ENCODE results near the gene SPATA25.

Gene SPATA25

GRCh38 chr20:45863543-45864470, 23.6 kb downstream of the SPATA25 start:
- no peaks in the 10 kb centered on the region for H3K9me3 ChIP-seq (ENCODE audit: control insufficient read depth, low read length)
- no peaks in the 10 kb centered on the region for H3K4me1 ChIP-seq (ENCODE audit: control insufficient read depth, insufficient read depth, low read length)
- 89 to 91% methylated on average over 7 of the region's 7 CpGs for WGBS, 2 experiments
- no peak overlapping the region for H3K27ac ChIP-seq (ENCODE audit: insufficient read depth, low read depth, low read length, poor library complexity, severe bottlenecking)
- H3K4me3 ChIP-seq (ENCODE audit: insufficient read depth, low read depth, low read length): no peak overlapping the region
- H3K36me3 ChIP-seq (ENCODE audit: control insufficient read depth, insufficient read depth, low read length): no peaks in the 10 kb centered on the region
- H3K27me3 ChIP-seq (ENCODE audit: control insufficient read depth, insufficient read depth, low read length, poor library complexity, severe bottlenecking): no peaks in the 10 kb centered on the region

DNA sequence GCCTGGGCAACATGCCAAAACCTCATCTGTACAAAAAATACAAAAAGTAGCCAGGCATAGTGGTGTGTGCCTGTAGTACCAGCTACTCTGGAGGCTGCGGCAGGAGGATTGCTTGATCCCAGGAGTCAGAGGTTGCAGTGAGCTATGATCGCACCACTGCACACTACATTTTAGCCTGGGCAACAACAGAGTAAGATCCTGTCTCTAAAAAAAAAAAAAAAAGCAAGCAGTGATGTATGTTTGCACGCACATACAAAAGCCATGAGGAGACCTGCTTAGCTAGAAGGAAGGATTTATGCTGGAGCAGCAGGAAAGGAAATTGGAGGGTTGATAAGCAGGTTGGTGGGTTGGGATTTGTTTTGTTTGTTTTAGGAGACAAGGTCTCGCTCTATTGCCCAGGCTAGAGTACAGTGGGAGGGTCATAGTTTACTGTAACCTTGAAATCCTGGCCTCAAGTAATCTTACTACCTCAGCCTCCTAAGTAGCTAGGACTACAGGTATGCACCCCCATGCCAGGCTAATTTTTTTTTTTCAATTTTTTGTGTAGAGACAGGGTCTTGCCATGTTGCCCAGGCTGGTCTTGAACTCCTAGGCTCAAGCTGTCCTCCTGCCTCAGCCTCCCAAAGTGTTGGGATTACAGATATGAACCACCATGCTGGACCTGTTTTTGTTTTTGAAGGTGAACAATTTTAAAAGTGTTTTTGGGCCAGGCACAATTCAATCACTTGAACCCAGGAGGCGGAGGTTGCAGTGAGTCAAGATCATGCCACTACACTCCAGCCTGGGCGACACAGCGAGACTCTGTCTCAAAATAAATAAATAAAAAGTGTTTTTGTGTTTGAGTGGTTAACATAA, 26.0 kb downstream of the SPATA25 start:
- Histone ChIP-seq H3K36me3 (ENCODE audit: control insufficient read depth, insufficient read depth, low read length) (no peaks in the 10 kb centered on the region), H3K4me1 (ENCODE audit: control insufficient read depth, insufficient read depth, low read length) (peaks cover 3% of the 10 kb centered on the region), H3K4me3 (ENCODE audit: insufficient read depth, low read depth, low read length) (no peak overlapping the region), H3K27ac (ENCODE audit: insufficient read depth, low read depth, low read length, poor library complexity, severe bottlenecking) (no peak overlapping the region), H3K27me3 (ENCODE audit: control insufficient read depth, insufficient read depth, low read length, poor library complexity, severe bottlenecking) (no peaks in the 10 kb centered on the region), H3K9me3 (ENCODE audit: control insufficient read depth, low read length) (no peaks in the 10 kb centered on the region)
- 91 to 96% methylated on average over 7 of the region's 7 CpGs for WGBS, 2 experiments

DNA sequence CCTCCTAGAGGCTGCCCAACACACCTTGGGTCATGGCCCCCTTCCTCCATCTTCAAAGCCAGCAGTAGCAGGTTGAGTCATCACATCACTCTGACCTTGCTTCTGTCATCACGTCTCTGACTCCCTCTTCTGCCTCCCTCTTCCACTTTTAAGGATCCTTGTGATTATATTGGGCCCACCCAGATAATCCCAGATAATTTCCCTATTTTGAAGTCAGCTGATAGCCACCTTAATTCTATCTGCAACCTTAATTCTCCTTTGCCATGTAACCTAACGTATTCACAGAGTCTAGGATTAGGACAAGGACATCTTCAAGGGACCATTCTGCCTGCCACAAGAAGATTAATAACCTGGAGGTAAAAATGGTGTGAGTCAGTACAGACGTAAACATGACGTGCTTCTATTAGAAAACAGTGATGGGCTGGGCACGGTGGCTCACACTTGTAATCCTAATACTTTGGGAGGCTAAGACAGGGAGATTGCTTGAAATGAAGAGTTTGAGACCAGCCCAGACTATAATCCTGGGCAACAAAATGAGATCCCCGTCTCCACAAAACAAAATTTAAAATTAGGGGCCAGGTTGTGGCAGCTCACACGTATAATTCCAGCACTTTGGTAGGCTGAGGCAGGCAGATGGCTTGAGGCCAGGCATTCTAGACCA, 26.7 kb downstream of the SPATA25 start:
- Histone ChIP-seq H3K36me3 (ENCODE audit: control insufficient read depth, insufficient read depth, low read length) (no peaks in the 10 kb centered on the region), H3K9me3 (ENCODE audit: control insufficient read depth, low read length) (no peaks in the 10 kb centered on the region), H3K27ac (ENCODE audit: insufficient read depth, low read depth, low read length, poor library complexity, severe bottlenecking) (no peak overlapping the region), H3K27me3 (ENCODE audit: control insufficient read depth, insufficient read depth, low read length, poor library complexity, severe bottlenecking) (no peaks in the 10 kb centered on the region), H3K4me1 (ENCODE audit: control insufficient read depth, insufficient read depth, low read length) (peaks cover 3% of the 10 kb centered on the region), H3K4me3 (ENCODE audit: insufficient read depth, low read depth, low read length) (no peak overlapping the region)
- 87 to 90% methylated on average over 7 of the region's 7 CpGs for WGBS, 2 experiments

DNA sequence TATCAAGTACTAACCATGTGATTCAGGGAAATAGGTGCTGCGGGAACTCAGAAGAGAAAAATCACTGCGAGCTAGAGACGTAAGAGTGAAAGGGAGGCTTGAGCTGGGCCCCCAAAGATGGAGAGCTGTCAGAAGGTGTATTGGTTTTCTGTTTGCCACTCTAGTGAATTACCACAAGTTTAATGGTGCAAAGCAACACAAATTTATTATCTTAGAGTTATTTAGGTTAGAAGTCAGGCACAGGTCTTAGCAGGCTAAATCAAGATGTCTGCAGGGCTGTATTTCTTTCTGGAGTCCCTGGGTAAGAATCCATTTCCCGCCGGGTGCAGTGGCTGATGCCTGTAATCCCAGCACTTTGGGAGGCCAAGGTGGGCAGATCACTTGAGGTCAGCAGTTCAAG, 27.5 kb downstream of the SPATA25 start:
- H3K4me1 ChIP-seq (ENCODE audit: control insufficient read depth, insufficient read depth, low read length): peaks cover 3% of the 10 kb centered on the region
- H3K9me3 ChIP-seq (ENCODE audit: control insufficient read depth, low read length): no peaks in the 10 kb centered on the region
- no peaks in the 10 kb centered on the region for H3K27me3 ChIP-seq (ENCODE audit: control insufficient read depth, insufficient read depth, low read length, poor library complexity, severe bottlenecking)
- H3K4me3 ChIP-seq (ENCODE audit: insufficient read depth, low read depth, low read length): no peak overlapping the region
- no peak overlapping the region for H3K27ac ChIP-seq (ENCODE audit: insufficient read depth, low read depth, low read length, poor library complexity, severe bottlenecking)
- H3K36me3 ChIP-seq (ENCODE audit: control insufficient read depth, insufficient read depth, low read length): no peaks in the 10 kb centered on the region
- 93 to 95% methylated on average over 5 of the region's 5 CpGs for WGBS, 2 experiments

DNA sequence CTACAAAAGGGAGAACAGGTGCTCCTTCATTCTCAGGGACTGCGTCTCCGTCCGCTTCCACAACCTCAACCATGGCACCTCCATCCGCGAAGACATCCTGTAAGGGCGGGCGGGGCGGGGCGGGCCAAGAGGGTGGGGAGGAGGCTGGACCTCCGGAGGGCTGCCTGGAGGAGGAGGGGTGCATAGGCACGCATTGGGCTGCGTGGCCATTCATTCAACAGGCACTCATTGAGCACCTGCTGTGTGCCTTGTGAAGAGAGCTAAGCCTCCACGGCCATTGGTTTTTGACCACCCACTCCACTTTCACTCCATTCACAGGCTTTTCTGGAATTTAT, 29.6 kb downstream of the SPATA25 start:
- Histone ChIP-seq H3K36me3 (ENCODE audit: control insufficient read depth, insufficient read depth, low read length) (no peaks in the 10 kb centered on the region), H3K4me3 (ENCODE audit: insufficient read depth, low read depth, low read length) (peak overlapping the region; percentile 76), H3K4me1 (ENCODE audit: control insufficient read depth, insufficient read depth, low read length) (peaks cover 3% of the 10 kb centered on the region), H3K27ac (ENCODE audit: insufficient read depth, low read depth, low read length, poor library complexity, severe bottlenecking) (no peak overlapping the region), H3K27me3 (ENCODE audit: control insufficient read depth, insufficient read depth, low read length, poor library complexity, severe bottlenecking) (no peaks in the 10 kb centered on the region), H3K9me3 (ENCODE audit: control insufficient read depth, low read length) (no peaks in the 10 kb centered on the region)
- 3 to 4% methylated on average over 13 of the region's 13 CpGs for WGBS, 2 experiments

GRCh38 chr20:45857114-45857881, 30.1 kb downstream of the SPATA25 start, which contains the start of the genes ACOT8 and ZSWIM3:
TSS of gene ACOT8 (minus strand) at chr20:45857392. CDS start at chr20:45857315, 77 bp downstream.
TSS of gene ZSWIM3 (plus strand) at chr20:45857614. CDS start at chr20:45857826, 212 bp downstream.
- Histone ChIP-seq H3K27ac (ENCODE audit: insufficient read depth, low read depth, low read length, poor library complexity, severe bottlenecking) (no peak within 1 kb of the TSS), H3K4me3 (ENCODE audit: insufficient read depth, low read depth, low read length) (peak within 1 kb of the TSS; percentile 76), H3K36me3 (ENCODE audit: control insufficient read depth, insufficient read depth, low read length) (no peaks in the 10 kb centered on the region), H3K27me3 (ENCODE audit: control insufficient read depth, insufficient read depth, low read length, poor library complexity, severe bottlenecking) (no peaks in the 10 kb centered on the region), H3K9me3 (ENCODE audit: control insufficient read depth, low read length) (no peaks in the 10 kb centered on the region), H3K4me1 (ENCODE audit: control insufficient read depth, insufficient read depth, low read length) (peaks cover 3% of the 10 kb centered on the region)
- 1% methylated on average over 36 of the region's 36 CpGs for WGBS, 2 experiments

GRCh38 chr20:45853484-45853883, 33.9 kb downstream of the SPATA25 start:
- Histone ChIP-seq H3K27me3 (ENCODE audit: control insufficient read depth, insufficient read depth, low read length, poor library complexity, severe bottlenecking) (no peaks in the 10 kb centered on the region), H3K36me3 (ENCODE audit: control insufficient read depth, insufficient read depth, low read length) (no peaks in the 10 kb centered on the region), H3K9me3 (ENCODE audit: control insufficient read depth, low read length) (no peaks in the 10 kb centered on the region), H3K4me3 (ENCODE audit: insufficient read depth, low read depth, low read length) (no peak overlapping the region), H3K4me1 (ENCODE audit: control insufficient read depth, insufficient read depth, low read length) (peaks cover 2% of the 10 kb centered on the region), H3K27ac (ENCODE audit: insufficient read depth, low read depth, low read length, poor library complexity, severe bottlenecking) (no peak overlapping the region)
- WGBS, 2 experiments: 57% methylated on average over 1 of the region's 2 CpGs; no CpG with 5 or more reads in 1 of the 2 experiments

GRCh38 chr20:45852326-45852725, 35.1 kb downstream of the SPATA25 start:
- Histone ChIP-seq H3K4me3 (ENCODE audit: insufficient read depth, low read depth, low read length) (no peak overlapping the region), H3K36me3 (ENCODE audit: control insufficient read depth, insufficient read depth, low read length) (no peaks in the 10 kb centered on the region), H3K9me3 (ENCODE audit: control insufficient read depth, low read length) (no peaks in the 10 kb centered on the region), H3K27ac (ENCODE audit: insufficient read depth, low read depth, low read length, poor library complexity, severe bottlenecking) (no peak overlapping the region), H3K4me1 (ENCODE audit: control insufficient read depth, insufficient read depth, low read length) (no peaks in the 10 kb centered on the region), H3K27me3 (ENCODE audit: control insufficient read depth, insufficient read depth, low read length, poor library complexity, severe bottlenecking) (no peaks in the 10 kb centered on the region)
- WGBS, 2 experiments: 93 to 96% methylated on average over 6 of the region's 6 CpGs

- no peak overlapping the region for H3K4me3 ChIP-seq (ENCODE audit: insufficient read depth, low read depth, low read length)
- no peaks in the 10 kb centered on the region for H3K36me3 ChIP-seq (ENCODE audit: control insufficient read depth, insufficient read depth, low read length)
- H3K4me1 ChIP-seq (ENCODE audit: control insufficient read depth, insufficient read depth, low read length): no peaks in the 10 kb centered on the region
- no peaks in the 10 kb centered on the region for H3K9me3 ChIP-seq (ENCODE audit: control insufficient read depth, low read length)
- no peaks in the 10 kb centered on the region for H3K27me3 ChIP-seq (ENCODE audit: control insufficient read depth, insufficient read depth, low read length, poor library complexity, severe bottlenecking)
- no peak overlapping the region for H3K27ac ChIP-seq (ENCODE audit: insufficient read depth, low read depth, low read length, poor library complexity, severe bottlenecking)
Measured at GRCh38 chr20:45851501-45851900, 35.9 kb downstream of the SPATA25 start.
